Measurements from ENCODE around the gene NLRP5.

- no peak for TF ChIP-seq CTCF (IDR thresholded peaks at IDR 0.05; ENCODE audit: low read depth, low read length)
- TF ChIP-seq POLR2A (IDR thresholded peaks at IDR 0.05; ENCODE audit: extremely low read depth, insufficient read length): no peak
Observed at GRCh38 chr19:56079609-56080008, 93.0 kb downstream of the NLRP5 start.

All from NB4 (cell line).